D721Med (cell line): Measurements from ENCODE around the gene IFI6.
"Not testable (repeated sequence)": the region's sequence is repeated elsewhere in the genome, so short reads cannot be mapped to it uniquely, and the experiment has no call there.

ENCODE experiments used
- DNase-seq: peaks from one replicate; pipeline ENCODE4 v3.0.0; 2011; ENCODE audit warnings: low spot score; ENCODE audit not compliant: insufficient read length
- FAIRE-seq: peaks from 2 replicates; lab custom pipeline; 2011; peaks lifted over from hg19 to GRCh38; lab: Jason Lieb, UNC
- TF ChIP-seq, protein P1 (sequence below): IDR thresholded peaks from 2 replicates; pipeline ENCODE4 v1.5.1; 2012; ENCODE audit warnings: mild to moderate bottlenecking, control low read depth; ENCODE audit not compliant: insufficient read depth; ENCODE audit errors: missing control alignments

The IFI6 gene

DNA sequence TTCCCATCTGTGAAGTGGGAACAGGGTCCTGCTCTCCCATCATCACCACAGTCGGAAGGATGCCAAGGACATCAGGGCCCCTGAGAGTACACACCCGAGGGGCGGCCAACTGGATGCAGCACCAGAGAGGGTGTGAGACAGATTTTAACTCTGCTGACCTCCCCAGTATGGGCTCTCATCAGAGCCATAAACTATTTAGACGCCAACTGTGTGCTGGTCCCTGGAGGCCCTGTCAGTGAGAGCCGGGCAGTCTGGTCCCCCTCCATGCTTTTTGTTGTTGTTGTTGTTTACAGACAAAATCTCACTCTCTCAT is 38.7 kb downstream of the IFI6 start:
- DNase-seq = no peak
- TF ChIP-seq, protein P1, sequence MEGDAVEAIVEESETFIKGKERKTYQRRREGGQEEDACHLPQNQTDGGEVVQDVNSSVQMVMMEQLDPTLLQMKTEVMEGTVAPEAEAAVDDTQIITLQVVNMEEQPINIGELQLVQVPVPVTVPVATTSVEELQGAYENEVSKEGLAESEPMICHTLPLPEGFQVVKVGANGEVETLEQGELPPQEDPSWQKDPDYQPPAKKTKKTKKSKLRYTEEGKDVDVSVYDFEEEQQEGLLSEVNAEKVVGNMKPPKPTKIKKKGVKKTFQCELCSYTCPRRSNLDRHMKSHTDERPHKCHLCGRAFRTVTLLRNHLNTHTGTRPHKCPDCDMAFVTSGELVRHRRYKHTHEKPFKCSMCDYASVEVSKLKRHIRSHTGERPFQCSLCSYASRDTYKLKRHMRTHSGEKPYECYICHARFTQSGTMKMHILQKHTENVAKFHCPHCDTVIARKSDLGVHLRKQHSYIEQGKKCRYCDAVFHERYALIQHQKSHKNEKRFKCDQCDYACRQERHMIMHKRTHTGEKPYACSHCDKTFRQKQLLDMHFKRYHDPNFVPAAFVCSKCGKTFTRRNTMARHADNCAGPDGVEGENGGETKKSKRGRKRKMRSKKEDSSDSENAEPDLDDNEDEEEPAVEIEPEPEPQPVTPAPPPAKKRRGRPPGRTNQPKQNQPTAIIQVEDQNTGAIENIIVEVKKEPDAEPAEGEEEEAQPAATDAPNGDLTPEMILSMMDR = no peak
- no peak for FAIRE-seq

DNA sequence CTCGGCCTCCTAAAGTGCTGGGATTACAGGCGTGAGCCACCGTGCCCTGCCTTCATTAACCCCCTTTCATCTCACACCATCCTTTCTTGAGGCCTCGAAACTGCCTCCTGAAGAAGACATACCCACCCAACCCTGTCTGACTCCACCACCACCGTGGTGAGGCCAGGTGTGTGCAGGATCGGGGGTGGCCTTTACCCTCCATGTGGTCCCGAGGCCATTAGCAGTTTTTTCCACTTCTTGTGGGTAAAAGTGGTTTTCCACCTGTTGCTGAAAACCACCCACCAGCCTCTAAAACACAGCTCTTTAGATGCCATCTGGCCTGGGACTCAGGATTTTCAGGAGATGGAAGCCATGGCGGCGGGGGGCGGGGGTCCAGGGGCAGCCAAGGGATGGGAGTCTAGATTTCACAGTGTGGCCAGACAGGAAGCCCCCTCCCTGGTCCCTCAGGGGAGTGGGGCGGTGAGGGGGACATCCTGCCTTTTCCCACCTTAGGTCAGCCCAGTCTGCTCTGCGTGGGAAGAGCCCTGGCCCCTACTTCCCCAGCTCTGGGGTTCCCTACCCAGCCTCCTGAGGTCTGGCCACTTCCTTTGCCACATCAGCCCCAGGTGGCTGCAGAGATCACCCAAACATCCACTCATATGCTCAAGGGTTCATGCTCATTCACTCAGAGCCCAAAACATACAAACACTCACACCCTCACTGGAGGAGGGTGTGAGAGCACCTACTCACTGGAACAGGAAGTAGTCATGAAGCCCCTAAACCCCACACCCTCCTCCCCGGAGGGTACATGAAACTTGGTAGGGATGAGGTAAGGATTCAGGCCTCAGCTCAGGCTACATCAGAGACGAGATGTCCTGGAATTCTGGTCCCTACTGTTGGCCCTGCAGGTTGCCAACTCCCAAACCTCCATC is 39.4 kb downstream of the IFI6 start:
- TF ChIP-seq, protein P1 = no peak
- no peak for FAIRE-seq
- DNase-seq = no peak

DNA sequence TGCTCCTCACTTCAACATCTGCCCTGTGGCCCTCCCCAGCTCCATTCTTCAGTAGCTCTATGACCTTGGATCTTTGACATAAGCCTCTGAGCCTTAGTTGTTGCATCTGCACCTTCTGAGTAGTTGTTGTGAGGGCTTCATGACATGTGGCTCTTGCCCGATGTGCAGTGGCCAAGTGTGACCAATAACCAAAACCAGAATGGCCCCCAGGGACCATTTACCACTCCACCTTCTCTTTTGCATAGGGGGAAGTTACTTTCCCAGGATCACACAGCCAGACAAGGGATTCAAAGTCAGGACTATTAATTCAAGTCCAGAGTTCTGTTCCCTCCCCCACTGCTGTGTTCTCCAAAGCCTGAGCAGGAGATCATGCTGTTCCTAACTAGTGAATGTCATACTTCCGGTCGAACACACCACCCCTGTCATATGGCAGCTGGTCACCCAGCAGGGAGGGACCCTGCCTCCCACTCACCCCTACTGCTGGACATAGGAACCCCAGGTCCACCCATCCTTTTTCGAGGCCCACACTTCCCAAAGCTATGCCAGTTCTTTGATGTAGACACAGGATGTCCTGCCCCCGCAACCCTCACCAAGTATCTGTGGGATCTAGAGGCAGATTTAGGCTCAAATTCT is 41.0 kb downstream of the IFI6 start:
- FAIRE-seq = no peak
- DNase-seq = no peak
- TF ChIP-seq, protein P1 = no peak

DNA sequence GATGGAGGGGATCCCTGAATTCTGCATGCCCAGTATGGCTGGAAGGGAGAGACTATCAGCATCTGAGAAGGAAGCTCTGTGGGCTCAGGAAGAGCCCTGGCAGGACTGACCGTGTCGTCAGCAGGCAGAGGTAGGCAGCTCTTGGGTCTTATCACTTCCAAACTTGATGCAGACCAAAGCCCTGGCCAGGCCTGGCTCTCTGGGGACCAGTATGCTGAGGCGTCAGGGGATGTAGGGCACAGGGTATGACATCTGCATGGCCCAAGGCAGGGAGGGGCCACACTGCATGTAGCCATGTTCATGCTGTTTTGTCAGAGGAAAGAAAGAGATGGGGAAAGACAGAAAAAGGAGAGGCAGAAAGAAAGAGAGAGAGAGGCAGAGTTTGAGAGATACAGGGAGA is 43.3 kb downstream of the IFI6 start:
- TF ChIP-seq, protein P1 = no peak
- DNase-seq (no peak), FAIRE-seq (no peak)

DNA sequence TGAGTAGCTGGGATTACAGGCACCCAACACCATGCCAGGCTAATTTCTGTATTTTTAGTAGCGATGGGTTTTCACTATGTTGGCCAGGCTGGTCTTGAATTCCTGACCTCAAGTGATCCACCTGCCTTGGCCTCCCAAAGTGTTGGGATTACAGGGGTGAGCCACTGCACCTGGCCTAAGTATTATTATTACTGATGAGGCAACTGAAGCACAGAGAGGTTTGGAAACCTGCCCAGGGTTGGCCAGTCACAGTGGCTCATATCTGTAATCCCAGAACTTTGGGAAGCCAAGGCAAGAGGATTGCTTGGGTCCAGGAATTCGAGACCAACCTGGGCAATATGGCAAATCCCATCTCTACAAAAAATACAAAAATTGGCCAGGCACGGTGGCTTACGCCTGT is 44.3 kb downstream of the IFI6 start:
- DNase-seq, FAIRE-seq: not testable (repeated sequence)

DNA sequence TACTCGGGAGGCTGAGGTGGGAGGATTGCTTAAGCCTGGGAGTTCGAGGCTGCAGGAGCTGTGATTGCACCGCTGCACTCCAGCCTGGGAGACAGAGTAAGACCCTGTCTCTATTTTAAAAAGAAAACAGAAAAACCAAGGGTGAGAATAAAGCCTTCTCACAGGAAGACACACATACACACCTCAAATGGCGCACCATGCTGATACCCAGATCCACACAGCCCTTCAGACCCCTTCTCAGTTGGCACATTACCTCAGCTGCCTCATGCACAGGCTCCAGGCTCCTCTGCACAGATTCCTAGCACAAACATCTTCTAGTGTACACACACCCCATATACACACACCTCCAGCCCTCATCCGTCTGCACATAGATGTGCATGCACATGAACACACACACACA is 44.9 kb downstream of the IFI6 start:
- TF ChIP-seq, protein P1 = no peak
- no peak for DNase-seq
- FAIRE-seq = no peak

DNA sequence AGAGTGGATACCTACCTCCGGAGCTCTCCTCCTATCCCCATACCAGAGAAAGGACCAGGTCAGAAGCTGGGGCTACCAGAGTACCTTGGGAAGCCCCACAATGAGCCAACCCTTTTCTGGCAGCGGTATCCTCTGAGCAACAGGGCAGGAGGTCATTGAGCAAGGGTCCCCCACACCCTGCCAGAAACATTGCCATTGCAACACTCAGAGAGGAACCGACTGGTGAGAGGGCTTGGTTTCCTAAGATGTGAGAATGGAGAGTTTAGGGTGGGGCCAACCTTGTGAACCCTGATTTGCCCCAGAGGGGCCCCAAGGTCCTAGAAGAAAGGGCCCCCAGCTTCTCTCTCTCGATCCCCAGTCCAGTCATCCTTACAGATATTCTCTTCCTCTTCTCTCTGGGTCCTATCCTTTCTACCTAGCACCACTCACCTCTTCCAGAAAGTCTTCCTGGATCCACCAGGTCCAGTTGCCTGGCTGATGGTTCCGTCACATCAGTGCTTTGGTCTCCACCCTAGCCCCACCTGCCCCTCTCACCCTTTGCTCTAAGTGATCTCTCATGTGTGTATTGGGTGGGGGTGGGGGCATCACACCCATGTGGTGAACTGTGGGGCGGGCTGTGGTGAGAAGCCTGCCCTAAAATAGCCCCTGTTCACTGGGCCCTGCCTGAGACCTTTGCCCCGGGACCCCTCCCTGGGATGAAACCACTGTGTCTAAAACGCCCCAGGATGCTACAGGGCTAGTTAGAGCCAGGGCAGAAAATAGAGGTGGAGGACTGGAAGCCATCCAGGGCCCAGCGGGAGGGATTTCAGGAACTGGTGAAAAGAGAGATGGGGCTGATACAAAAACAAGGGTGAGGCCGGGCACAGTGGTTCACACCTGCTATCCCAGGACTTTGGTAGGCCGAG is 45.7 kb downstream of the IFI6 start:
- TF ChIP-seq, protein P1 = no peak
- DNase-seq (no peak), FAIRE-seq (no peak)
